Activated naive CD4-positive, alpha-beta T cell treated with anti-CD3 and anti-CD28 coated beads, Interleukin-2, amount 50 U/mL, for 16 hours (primary cell): Measurements from ENCODE around the gene SCARB1.

Experiments
- DNase-seq: peaks from one replicate; pipeline ENCODE4 v3.0.0-alpha.2; 2020

Gene SCARB1

DNA sequence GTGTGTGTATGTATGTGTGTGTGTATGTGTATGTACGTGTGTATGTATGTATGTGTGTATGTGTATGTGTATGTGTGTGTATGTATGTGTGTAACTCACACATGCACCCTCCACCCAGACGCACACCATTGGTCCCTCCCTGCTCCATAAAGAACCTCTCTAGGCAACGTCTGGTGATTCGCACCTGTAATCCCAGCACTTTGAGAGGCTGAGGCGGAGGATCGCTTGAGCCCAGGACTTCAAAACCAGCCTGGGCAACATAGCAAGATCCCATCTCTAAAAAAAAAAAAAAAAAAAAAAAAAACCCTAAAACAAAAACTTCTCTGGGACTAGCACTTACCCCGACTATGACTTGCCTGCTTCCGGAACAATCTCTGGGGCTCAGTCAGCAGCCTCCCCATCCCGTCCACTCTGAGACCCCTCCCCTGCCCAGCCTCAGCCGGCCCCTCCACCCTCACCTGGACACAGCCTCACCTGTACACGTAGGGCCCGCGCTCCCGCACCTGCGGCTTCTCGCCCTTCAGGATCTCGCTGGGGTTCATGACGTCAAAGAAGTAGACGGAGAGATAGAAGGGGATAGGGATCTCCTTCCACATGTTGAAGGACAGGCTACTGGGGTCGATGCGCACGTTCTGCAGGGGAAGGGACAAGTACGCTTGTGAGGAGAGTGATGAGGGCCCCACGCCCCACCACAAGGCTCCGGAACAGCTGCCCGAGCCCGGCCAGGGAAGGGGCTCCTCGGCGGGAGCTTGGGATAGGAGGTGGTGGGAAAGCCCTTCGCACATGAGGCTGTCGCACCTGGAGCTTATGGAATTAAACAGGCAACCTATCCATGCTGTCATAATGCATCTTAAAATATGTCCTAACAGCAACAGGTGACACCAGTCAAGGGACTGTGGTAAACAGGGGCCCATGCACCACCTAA is 46.3 kb downstream of the SCARB1 start:
- DNase-seq: no peak

DNA sequence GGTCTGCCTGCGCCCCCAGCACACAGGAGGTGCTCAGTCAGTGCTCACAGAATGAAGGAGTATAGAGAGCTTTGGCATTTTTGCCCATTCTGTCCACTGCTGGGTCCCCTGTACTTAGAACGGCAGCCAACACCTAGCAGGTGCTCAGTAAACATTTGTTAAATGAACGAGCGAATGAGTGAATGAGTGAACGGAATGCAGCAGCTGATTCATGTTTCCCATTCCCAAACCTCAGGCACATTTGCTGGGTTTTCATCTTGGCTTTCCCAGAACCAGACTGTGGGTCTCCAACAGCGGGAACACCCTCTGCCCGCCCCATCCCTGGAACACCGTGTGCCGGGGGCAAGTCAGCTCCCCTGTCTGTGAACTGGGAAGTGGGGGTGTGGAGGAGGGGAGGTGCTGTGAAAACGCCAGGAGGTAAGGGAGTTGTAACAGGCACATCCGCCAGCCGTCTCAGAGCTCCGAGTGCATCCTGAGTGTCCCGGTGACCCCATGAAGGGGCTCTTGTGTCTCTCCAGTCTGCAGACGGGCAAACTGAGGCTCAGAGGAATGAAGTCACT is 47.3 kb downstream of the SCARB1 start:
- no peak for DNase-seq

DNA sequence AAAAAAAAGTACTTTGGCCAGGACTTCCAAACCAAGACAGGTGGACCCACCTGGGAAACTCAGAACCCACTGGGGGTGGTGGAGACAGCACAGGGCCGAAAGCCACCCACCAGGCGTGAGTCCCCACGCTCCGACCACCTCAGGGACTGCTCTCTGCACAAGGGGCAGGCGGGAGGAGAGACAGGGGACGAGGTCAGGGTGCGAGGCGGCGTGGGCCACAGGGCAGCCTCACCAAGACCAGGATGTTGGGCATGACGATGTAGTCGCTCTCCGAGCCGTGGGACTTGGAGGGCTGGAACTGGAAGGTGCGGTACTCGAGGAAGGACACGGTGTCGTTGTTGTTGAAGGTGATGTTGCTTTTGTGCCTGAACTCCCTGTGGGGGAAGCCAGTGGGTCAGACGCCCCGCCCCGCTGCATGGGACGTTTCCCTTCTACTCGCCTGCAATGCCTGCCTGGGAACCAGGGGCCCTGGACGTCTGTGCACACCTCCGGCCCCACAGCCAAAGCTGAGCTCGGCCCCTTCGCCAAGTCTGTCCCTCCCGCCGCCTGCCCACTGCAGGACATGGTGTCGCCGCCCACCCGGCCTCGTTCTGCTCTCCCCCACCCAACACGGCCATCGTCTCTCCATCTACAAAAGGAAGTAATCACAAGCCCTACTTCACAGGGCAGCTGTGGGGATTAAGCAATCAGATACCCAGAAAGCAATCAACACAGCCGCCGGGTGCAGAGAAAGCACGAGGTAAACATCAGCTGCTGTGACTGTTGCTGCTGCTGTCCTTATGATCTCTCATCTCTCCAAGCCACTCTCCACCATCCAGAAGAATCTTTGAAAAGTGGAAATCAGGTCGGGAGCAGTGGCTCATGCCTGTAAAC is 48.7 kb downstream of the SCARB1 start:
- no peak for DNase-seq

DNA sequence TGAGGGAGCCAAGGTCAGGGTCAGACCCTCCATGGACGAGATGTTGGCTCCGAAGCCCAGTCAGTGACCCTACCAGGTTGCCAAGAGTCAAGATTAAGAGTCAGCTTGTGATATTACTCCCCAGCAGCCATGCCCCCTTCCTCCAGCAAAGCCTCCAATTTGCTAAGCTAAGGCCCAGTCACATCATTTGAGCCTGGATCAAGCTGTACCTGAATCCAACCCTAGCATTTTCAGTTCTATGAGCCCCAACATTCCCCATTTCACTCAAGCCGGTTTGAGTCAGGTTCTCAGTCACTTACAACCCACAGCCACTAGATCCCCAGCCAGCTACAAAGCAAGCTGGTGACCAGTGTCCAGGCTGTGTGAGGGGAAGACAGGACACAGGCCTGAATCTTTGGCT is 49.9 kb downstream of the SCARB1 start:
- no peak for DNase-seq

DNA sequence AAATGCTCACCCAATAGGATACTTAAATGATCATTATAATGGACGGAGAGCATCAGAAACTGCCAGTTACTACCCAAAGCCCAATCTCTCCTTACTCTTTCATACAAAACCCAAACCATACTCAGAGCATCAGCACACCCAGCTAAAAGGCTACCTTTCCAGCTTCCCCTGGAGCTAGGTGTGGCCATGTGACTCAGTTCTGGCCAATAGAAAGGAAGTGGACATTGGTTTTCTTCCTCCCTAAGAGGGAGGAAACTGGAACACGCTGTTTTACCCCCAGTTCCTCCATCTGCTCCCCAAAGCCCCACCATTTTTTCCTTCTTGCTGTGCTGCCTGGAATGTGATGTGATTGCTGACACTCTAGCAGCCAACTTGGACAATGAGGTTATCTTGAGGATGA is 50.7 kb downstream of the SCARB1 start:
- no peak for DNase-seq

DNA sequence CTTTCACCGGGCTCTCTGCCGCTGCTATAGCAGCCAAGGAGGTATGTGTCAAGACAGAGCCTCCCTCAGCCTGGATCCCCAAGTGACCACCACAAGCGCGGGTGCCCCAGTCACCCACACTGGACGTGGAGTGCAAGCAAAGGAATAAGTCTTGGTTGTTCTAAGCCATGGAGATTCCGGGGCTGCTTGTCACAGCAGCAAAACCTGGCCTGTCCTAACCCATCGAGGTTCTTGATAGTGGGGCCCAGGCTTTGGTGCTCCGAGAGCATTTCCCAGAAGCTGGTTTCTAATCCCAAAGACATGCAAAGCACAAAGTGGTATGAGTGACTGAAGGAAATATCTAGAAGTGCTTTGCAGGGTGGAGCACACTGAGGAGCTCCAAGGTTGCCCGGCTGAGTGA is 51.3 kb downstream of the SCARB1 start:
- no peak for DNase-seq

DNA sequence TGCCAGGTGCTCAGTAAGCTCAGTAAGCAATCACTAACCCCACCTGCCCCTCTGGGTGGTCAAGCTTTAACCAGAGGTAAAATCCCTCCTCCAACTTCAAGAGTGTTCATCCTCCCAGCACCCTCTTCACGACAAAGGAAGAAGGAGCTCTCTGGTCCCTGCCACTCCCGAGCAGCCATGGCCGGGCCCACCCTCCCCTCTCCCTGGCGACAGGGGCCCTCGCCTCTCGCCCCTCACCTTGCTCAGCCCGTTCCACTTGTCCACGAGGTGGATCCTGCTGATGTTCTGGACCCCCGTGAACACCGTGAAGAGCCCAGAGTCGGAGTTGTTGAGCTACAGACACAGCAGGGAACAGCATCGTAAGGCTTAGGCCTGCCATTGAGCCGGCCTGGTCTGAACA is 52.0 kb downstream of the SCARB1 start:
- DNase-seq: no peak

DNA sequence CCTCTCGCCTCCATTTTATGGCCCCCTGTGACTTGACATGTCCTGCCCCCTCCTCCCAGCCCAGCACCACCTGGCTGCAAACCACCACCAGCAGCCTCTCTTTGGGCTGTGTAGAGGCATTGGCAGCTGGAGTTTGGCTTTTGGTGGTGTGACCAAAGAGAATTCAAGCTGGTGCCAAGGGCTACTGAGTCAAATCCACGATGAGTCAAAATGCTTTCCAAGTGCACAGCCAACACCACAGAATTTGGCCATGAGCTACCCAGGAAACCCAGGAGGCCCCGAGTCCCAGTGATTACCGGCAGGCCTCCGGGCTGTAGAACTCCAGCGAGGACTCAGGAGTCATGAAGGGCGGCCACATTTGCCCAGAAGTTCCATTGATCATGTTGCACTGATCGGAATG is 53.8 kb downstream of the SCARB1 start:
- no peak for DNase-seq

DNA sequence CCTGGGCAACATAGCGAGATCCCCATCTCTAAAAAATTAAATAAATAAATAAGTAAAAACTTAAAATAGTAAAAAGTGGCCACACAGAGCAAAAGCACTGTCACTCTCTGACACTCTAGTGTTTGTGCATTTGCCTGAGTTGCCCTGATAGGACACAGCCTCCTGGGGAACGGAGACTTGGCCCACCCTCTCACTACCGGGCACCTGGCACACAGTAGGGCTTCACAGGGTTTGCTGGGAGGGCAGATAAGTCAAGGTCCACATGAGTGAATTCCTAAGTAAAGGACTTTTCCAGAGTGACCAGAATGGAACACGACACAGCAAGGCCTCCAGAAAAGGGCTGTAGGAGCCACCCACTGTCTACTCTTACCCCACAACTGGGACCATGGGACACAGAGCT is 54.3 kb downstream of the SCARB1 start:
- DNase-seq: no peak

DNA sequence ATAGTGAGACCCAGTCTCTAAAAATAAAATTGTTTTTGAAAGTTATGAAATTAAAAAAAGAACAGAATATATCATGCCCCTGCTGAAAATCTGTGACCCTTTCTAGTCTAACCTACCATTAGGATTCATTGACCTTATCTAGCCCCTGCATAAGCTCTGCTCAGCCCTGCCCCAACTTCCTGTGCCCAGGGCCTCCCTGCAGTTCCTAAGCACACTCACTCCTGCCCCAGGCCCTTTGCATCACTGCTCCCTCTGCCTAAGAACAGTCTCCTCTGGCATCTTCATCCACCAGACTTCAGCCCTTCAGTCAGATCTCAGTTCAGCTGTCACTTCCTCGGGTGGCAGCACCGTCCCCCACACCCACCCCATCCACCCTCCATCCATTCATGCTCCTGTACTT is 55.4 kb downstream of the SCARB1 start:
- DNase-seq: no peak

DNA sequence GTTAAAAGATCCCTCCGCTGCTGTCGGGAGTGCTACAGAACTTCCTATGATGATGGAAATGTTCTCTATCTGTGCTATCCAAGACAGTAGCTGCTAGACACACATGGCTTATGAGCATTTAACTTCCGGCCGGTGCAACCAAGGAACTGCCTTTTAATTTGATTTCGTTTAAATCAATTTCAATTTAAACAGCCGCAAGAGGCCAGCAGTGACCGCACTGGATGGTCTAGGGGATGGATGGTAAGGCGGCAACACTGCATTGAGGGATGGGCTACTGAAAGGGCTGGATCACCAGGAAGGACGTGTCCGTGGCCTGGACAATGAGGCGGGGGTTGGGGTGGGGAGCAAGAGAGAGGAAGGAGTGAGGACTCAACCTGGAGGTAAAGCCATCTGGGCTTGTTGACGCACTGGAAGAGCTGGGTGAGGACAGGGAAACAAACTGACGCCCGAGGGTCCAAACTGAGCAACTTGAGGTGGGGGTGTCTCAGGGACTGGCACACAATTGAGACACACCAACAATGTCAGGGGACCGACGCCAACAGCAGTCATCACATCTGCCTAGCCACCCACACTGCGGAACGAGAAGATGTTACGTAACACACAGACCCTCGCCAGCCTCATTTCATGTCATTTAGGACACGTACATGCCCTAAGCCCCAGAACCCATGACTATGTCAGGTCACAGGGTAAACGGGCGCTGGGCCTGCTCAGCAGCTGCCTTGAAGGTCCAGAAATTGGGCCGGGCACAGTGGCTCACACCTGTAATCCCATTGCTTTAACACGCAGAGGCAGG is 57.6 kb downstream of the SCARB1 start:
- no peak for DNase-seq

DNA sequence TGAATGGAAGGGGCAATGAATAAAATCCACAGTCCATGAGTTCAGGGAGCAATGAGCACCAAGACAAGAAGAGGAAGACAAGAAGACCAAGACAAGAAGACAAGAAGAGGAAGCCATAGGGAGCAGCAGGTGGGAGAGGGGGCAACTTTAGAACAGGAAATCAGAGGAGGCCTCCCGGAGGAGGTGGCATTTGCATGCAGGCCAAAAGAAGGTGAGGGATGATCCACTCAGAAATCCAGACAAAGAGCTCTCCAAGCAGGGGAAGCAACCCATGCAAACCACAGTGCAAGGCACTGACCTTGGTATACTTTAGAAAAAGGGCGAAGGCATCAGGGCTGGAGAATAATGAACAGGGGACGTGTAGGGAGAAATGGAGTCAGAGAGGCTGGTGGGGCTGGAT is 58.6 kb downstream of the SCARB1 start:
- no peak for DNase-seq

DNA sequence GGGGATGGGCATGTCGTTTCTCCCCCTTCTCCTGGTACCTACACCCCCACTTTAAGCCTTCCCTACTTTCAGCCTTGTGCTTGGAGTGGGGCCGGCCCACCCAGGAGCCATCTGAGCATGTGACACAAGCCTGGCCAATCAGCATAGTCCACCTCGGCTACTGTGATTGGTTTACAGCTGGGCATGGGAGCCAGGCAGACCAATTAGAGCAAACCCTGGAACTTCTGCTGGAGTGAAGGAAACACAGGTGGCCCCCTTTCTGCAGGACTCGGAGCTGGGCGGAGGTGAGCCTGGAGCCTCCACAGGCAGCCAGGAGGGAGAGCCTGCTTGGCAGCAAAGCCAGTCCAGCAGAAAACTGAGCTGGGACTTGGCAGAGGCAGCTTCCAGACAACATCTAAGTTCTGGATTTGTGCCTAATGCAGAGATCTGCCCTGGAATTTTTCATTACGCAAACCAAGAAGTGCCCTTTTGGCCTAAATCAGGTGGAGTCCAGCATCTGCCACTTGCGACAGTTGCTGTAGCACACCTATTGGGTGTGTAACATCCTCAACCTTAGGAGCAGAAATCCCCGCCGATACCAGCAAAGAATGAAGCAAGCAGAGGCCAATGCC is 59.5 kb downstream of the SCARB1 start:
- no peak for DNase-seq

DNA sequence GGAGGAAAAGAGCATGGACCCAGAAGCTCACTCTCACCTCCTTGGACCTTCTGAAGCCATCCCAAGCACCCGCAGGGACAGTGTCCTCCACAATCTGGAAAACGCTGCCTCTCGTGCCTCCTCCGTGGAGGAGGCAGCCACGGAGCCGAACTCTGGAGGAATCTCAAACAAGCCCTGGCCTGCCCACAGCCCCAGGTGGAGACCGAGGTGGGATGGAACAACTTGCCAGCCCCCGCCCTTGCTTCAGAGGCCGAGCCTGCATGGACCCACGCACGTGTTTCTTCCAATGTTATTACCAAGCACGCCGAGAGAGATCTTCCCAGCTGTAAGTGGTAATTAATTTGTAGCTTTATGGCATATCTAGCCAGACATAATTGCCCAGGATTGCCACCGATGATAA is 61.3 kb downstream of the SCARB1 start:
- no peak for DNase-seq

DNA sequence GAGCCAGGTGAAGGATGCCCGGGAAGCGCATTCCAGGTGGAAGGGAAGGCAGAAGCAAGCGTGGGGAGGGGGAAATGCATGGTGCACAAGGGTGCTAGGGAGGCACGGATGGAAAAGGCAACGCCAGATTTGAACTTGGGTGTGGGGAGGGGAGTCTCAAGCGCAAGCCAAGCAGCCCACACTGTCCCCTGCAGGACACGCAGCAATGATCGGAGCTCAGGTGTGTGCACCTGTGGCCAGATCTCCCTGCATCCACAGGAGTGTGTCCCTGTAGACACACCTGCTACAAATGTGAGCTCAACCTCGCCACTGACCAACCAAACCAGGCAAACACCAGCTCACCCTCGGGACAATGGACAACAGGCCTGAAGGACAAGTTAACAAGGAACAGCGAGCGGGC is 63.2 kb downstream of the SCARB1 start:
- DNase-seq: no peak

DNA sequence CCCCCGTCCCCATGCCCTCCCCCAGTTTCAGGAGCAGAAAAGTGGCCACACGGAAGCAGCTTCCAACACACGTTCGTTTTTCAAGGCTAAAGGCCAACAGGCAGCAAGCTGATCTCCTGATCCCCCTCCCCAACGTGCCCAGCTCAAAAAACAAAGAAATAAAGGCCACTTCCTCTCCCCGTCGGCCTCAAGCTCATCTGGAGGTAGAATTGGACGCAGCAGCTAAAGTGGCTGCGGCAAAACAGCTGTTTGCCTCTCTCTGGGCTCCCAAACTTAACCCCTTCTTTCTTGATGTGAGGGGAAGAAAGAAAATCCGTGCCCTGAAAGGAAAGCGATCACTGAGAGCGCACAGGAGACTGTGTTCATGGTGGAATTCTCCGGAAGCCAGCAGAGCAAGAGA is 66.3 kb downstream of the SCARB1 start:
- no peak for DNase-seq

DNA sequence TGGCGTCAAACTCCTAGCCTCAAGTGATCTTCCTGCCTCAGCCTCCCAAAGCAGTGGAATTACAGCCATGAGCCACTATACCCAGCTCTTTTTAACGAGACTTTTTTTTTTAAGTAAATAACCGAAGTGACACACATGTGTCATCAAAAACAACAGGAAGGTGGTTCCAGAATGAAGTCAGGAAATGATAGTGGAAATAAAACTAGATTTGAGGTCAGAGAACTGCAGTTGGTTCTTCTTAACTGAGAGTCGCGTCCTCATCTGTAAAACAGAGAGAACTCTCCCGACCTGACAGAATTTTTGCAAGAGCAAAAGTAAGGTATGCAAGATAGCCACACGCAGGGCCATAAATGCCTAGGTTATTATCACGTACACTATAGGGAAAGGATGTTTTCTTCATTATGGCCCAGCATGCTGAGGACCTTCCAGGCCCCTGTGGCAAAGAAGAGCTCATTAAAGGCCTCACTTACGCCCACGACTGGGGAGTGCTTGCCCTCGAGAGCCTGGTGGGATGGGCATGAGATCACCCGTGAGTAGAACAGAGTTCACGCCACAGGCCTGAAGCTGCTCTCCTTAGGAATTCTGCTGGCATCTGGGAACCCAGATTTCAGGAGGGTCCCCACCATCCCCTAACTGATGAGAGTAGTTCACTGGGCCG is 67.2 kb downstream of the SCARB1 start:
- DNase-seq: no peak

DNA sequence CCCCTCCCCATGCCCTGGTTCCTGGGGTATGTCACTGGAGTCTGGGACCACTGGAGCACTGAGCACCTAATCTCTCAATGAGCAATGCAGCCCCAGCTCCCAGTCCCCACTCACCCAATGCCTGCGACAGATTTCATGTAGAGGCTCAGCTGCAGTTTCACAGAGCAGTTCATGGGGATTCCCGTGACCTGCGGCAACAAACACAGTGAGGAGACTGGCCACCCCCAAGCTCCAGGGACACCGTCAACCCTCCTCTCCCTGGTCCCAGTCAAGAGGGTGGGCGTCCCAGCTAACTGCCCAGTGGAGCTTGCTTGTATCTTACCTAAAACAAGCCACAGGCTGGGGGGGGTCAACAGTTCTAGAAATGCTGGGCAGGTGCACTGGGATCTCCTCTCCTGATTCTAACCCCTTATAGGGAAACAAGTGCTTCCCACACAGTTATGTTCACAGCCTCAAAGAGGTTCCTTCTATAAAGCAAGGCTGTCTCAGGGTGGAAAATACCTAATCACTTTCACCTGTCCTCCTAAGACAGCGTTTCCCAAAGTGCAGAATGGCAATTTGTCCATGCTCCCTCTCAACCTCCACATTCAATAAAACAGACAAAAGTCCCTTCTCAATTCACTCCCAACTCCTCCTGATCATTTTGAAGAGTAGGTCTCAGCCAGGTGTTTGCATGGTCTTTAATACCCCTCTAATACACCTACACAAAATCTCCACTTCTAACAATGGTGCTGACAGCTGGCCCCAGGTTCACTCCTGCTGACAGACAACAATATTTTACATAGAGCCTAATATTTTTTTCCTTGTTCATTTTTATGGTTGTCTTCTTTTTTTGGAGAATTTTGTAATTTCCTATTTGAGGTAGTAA is 68.3 kb downstream of the SCARB1 start:
- no peak for DNase-seq

DNA sequence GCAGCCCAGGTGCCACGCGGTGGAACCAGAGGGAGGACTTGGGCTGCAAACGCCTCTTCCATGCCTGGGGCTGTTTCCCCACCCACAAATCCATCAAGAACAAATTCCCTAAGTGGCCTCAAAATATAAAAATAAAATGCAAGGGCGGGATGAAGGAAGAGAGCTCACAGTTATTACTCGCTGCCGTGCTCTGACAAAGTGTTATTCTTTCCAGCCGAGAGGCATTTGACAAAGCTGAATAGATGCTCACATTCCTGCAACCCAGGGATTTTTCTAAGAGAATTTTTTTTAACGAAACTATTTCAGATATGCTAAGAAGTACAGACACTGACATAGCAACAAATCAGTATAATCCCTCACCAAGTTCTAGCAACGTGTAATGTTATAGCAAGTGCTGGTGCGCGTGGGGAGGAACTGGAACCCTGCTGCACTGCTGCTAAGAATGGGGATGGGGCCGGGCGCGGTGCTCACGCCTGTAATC is 70.7 kb downstream of the SCARB1 start:
- no peak for DNase-seq

DNA sequence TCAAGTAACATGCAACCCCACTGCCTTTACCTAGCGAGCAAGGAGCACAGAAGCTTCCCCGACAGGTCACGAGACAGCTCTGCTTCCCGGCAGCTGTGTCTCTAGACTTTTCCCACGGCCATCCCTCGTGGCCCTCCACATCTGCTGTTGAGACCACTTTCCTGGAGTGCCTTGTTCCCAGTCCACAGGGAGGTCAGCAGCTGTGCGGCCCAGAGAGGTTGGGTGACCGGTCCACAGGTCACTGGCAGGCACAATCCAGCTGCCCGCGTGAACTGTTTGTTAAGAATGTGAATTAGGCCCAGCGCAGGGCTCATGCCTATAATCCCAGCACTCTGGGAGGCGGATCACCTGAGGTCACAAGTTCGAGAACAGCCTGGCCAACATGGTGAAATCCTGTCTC is 71.5 kb downstream of the SCARB1 start:
- DNase-seq: no peak
